ENCODE measurements around the gene LRPAP1.
"Not testable (repeated sequence)": the region's sequence is repeated elsewhere in the genome, so short reads cannot be mapped to it uniquely, and the experiment has no call there.

Gene LRPAP1

DNA sequence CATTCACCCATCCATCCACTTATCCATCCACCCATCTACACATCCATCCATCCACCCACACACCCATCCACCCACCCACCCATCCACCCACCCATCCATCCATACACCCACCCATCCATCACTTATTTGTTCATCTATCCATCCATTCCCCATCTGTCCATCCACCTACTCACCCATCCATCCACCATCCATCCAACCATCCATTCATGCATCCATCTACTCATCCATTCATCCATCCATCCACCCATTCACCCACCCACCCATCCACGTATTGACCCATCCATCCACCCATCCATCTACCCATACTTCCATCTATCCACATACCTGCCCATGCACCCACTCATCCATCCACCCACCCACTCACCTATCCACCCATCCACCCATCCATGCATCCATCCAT is 28.2 kb upstream of the LRPAP1 start:
- DNase-seq = not testable (repeated sequence)

- DNase-seq = not testable (repeated sequence)
Measured at GRCh38 chr4:3559381-3560290, 27.4 kb upstream of the LRPAP1 start.

DNA sequence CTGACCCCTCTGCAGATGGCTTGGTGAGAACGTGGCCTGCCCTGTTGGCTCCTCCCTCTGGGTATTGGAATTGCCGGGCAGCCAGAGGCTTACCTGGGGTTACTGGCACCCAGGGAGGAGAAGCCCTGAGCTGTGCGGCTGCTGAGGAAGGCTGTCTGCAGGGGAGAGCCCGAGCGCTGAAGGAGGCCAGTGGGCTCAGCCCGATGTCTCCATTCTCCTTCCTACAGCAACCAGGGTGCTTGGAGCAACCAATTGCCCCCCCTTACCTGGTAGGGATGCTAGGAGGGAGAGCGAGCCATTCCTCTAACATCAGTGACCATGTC is 26.3 kb upstream of the LRPAP1 start:
- not testable (repeated sequence) for DNase-seq

GRCh38 chr4:3557676-3558513 is 25.7 kb upstream of the LRPAP1 start:
- DNase-seq = not testable (repeated sequence)

- not testable (repeated sequence) for DNase-seq
Measured at GRCh38 chr4:3557088-3557492, 24.9 kb upstream of the LRPAP1 start.

GRCh38 chr4:3556244-3556867 is 24.1 kb upstream of the LRPAP1 start:
- DNase-seq = not testable (repeated sequence)

- DNase-seq = not testable (repeated sequence)
Measured at GRCh38 chr4:3555459-3556070, 23.3 kb upstream of the LRPAP1 start.

GRCh38 chr4:3551366-3551765 is 19.1 kb upstream of the LRPAP1 start:
- not testable (repeated sequence) for DNase-seq

GRCh38 chr4:3550792-3551325 is 18.6 kb upstream of the LRPAP1 start:
- DNase-seq = not testable (repeated sequence)

DNA sequence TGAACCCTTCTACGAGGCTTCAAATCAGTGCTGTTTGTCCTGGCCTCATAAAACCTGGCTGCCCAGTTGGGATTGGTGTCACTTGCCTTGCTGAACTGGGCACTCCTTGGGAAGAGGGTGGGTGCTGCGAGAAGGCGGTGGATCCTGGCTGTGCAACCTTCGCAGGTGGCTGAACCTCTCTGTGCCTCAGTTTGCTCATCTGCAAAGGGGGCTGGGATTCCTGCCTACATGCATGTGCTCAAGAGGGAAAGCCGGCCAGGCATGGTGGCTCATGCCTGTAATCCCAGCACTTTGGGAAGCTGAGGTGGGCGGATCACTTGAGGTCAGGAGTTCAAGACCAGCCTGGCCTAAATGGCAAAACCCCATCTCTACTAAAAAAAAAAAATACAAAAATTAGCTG is 17.8 kb upstream of the LRPAP1 start:
- DNase-seq = not testable (repeated sequence)

DNA sequence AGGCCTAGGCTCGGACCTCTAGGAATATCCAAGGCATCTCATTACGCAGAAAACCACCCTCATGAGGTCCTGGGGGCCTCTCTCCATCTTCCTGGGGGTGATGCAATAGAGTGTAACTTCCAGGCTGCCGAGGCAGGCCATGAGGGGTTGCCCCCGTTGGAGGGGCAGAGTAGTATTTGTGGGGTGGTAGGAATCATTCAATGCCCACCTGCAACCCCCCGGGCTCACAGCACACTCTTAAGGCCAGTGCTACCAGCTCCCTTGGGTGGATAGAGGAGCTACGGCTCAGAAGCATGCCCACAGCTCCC is 17.4 kb upstream of the LRPAP1 start:
- not testable (repeated sequence) for DNase-seq

GRCh38 chr4:3548991-3549693 is 16.9 kb upstream of the LRPAP1 start:
- not testable (repeated sequence) for DNase-seq

DNA sequence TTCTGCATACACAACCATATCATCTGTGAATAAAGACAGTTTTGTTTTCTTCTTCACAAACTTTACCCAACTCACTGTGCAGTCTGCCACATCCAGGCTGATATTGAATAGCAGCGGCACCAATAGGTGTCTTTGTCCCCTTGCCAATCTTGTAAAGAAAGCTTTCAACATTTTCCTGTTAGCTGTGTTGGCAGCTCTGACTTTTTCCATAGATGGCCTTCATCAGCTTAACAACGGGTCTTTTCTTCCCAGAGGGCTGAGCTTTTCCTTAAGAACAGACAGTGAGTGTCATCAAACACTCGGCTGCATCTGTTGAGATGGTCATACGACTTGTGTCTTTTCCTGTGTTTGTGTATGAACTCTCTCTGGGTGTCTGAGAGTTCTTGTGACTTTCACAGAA is 14.5 kb upstream of the LRPAP1 start:
- not testable (repeated sequence) for DNase-seq

DNA sequence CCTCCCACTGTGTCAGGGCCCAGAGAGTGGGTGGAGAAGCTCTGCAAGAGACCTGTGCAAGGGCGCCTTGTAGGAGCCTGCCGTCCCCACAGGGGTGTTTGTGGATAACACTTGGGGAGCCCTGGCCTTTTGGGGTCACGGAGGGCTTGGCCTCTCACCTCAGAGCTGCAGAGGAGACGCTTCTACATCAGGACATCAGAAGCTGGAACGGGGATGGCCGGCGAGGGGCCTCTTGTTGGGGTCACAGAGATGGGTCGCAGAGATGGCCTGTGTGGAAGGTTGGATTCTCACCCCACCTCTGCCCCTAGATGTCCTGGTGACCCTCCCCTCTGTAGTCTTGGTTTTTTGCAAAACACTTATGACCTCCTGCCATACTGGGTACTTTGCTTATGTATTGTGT is 13.1 kb upstream of the LRPAP1 start:
- not testable (repeated sequence) for DNase-seq

GRCh38 chr4:3544259-3545025 is 12.2 kb upstream of the LRPAP1 start:
- DNase-seq = not testable (repeated sequence)

DNA sequence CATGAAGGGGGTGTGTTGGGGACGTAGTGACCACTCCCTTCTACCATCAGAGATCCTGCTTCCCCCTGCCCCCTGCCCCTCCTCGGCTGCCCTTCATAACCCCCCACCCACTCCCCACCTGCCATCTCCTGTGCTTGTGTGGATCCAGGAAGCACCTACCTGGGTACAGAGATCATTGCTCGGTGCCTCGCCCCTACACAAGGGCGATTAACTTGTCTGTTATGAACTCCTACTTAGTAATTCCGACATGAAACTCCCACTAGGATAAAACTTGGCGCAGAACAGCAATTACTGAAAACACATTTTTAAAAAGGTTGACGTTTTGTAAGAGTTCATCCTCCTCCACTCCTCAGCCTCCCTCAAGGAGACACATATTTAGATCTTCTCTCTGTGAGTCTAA is 11.2 kb upstream of the LRPAP1 start:
- not testable (repeated sequence) for DNase-seq

DNA sequence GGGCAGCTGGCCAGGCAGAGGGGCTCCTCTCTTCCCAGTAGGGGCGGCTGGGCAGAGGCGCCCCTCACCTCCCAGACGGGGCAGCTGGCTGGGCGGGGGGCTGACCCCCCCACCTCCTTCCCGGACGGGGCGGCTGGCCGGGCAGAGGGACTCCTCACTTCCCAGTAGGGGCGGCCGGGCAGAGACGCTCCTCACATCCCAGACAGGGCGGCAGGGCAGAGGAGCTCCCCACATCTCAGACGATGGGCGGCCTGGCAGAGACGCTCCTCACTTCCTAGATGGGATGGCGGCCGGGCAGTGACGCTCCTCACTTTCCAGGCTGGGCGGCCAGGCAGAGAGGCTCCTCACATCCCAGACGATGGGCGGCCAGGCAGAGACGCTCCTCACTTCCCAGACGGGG is 6.7 kb upstream of the LRPAP1 start:
- not testable (repeated sequence) for DNase-seq

GRCh38 chr4:3535812-3536211 is 3.6 kb upstream of the LRPAP1 start:
- not testable (repeated sequence) for DNase-seq

DNA sequence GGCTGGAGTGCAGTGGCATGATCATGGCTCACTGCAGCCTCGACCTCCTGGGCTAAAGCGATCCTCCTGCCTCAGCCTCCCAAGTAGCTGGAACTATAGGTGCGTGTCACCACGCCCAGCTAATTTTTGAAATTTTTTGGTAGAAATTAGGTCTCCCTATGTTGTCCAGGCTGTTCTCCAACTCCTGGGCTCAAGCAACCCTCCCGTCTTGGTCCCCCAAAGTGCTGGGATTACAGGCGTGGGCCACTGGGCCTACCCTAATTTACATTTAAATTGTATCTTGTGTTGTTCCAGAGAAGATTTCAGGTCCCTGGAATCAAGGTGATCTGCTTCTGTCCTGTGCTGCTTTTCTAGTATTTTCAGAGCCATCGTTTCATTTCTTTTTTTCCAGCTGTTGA is 1.2 kb upstream of the LRPAP1 start:
- no peak for DNase-seq

DNA sequence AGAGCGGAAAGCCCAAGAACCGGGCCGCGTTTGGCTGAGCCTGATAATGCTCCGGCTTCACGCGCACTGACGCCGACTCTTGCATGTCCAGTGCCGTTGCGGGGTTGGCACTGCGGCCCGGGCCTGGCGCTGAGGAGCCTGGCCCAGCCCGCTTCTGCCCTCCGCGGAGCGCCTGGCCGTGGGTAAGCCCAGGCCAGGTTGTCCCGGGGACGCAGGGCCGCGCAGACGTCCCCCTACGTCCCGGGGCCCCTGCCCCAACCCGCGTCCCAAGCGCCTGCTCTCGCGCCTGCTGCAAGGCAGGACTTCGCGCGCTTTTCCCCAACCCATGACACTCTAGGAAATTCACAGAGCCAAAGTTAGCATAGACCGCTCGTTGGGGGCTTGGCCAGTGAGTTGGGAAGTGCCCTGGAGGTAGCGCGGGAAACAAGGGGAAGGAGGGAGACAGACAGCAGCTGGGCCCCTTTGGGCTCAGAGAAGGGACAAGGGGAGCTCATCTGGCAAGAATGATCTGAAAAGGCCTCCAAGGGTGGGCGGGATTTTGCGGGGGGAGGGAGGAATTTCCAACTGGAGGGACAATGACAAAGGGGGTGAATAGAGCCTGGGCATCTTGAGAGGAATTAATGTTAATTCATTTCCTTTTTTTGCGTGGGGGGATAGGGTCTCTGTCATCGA is 665 bp upstream of the LRPAP1 start:
- DNase-seq = no peak
